Uterus (tissue), 2 donors: ENCODE results near the gene THPO.

Source experiments
- POLR2A ChIP-seq, 2 donors: fragments of 450-650 bp; IDR thresholded peaks; one replicate each; pipeline ENCODE4 v1.6.1; 2016; ENCODE audit warnings: antibody characterized with exemption in 2 of 2, mild to moderate bottlenecking in 1 of 2, moderate library complexity in 1 of 2
- TF ChIP-seq, protein P1 (sequence below), 4 experiments: fragments of 200-600 bp in 2 of 4; fragments of 450-650 bp in 2 of 4; sonication (generic) in 2 of 4; IDR thresholded peaks; one replicate each; pipeline ENCODE4 v1.5.1; 2016 to 2019; ENCODE audit warnings: antibody characterized with exemption in 4 of 4, mild to moderate bottlenecking in 2 of 4, moderate library complexity in 1 of 4

DNA sequence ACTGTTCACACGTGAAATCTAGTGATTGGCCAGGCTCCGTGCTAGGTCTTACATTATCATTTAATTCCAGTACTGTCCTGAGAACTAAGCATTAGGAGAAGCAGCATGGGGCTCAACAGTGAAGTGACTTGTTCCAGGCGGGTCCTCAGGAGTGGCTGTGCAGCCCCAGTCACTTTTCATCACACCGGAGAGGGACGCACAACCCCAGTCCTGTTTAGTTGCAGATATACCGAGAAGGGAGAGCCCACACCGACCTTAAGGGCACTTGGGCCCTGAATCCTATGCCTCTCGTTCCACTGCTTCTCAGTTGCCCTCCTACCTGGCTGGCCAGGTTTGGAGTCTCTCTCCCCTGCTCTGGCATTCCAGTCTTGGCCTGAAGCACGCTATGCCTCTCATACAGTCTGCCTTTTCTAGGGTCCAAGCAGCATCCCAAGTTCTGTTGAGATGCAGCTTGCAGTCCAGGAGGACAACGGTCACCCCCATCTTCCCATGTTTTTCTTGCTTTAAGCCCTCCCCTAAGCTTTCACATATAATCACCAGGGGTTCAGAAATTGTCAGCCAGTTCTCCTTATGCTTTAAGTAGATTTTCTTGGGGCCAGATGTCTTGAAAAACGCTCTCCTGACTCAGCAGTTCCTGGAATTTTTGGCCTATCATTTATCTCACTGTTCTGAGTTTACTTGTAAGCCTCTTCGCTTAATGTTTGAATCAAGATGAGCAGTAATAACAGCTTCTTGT is 30.5 kb downstream of the THPO start:
- TF ChIP-seq, protein P1, sequence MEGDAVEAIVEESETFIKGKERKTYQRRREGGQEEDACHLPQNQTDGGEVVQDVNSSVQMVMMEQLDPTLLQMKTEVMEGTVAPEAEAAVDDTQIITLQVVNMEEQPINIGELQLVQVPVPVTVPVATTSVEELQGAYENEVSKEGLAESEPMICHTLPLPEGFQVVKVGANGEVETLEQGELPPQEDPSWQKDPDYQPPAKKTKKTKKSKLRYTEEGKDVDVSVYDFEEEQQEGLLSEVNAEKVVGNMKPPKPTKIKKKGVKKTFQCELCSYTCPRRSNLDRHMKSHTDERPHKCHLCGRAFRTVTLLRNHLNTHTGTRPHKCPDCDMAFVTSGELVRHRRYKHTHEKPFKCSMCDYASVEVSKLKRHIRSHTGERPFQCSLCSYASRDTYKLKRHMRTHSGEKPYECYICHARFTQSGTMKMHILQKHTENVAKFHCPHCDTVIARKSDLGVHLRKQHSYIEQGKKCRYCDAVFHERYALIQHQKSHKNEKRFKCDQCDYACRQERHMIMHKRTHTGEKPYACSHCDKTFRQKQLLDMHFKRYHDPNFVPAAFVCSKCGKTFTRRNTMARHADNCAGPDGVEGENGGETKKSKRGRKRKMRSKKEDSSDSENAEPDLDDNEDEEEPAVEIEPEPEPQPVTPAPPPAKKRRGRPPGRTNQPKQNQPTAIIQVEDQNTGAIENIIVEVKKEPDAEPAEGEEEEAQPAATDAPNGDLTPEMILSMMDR (IDR thresholded peaks at IDR 0.05) = no peak
- no peak for TF ChIP-seq POLR2A (IDR thresholded peaks at IDR 0.05)
